GM12878 (cell line): ENCODE results near the gene RAPH1. TPM values are rescaled to one million over a fixed set of nuclear protein-coding genes. Genes with fewer than 3 reads are reported as not detected.
"Not testable (repeated sequence)": the region's sequence is repeated elsewhere in the genome, so short reads cannot be mapped to it uniquely, and the experiment has no call there.

Experiments used
- ATAC-seq: fragments of 200-7000 bp; cut with Tn5 transposase; 3 replicates; pipeline ENCODE4 v1.9.1; 2020; ENCODE audit warnings: mild to moderate bottlenecking, moderate library complexity
- BruUV-seq: library from RNA; stranded (reverse); fragments of 400-500 nt; replicated peaks from 2 replicates; lab custom pipeline; 2021; lab: Mats Ljungman, UMichigan
- CTCF ChIA-PET: fragments of 300-600 bp; sonication (Branson Sonifier 250); formaldehyde crosslinking; extraction: SDS; loops from one replicate; lab custom pipeline; 2021; ENCODE audit warnings: inconsistent platforms; lab: Yijun Ruan, JAX
- POLR2A ChIA-PET: fragments of 350-600 bp; formaldehyde crosslinking; extraction: SDS; loops from one replicate; lab custom pipeline; 2021; ENCODE audit warnings: inconsistent platforms; lab: Charles Lee
- RAD21 ChIA-PET: fragments of 300-600 bp; sonication (Branson Sonifier 250); formaldehyde crosslinking; loops from one replicate; lab custom pipeline; 2023; ENCODE audit warnings: antibody characterized with exemption; ENCODE audit not compliant: unreplicated experiment; lab: Charles Lee
- SMC1A ChIA-PET: fragments of 300-600 bp; sonication (Branson Sonifier 250); formaldehyde crosslinking; loops from one replicate; lab custom pipeline; 2023; ENCODE audit not compliant: unreplicated experiment, uncharacterized antibody; lab: Charles Lee
- DNase-seq: peaks from one replicate; pipeline ENCODE4 v3.0.0-alpha.2; 2011; ENCODE audit warnings: low read depth, low spot score
- FAIRE-seq: peaks from 3 replicates; lab custom pipeline; 2011; peaks lifted over from hg19 to GRCh38; lab: Jason Lieb, UNC
- H2AFZ ChIP-seq: 2 replicates; pipeline ENCODE4 v1.6.0; 2011; ENCODE audit warnings: low read depth, low read length, control low read depth; ENCODE audit not compliant: control insufficient read depth
- H3K27ac ChIP-seq: 2 replicates; pipeline ENCODE4 v1.5.1; 2011; ENCODE audit warnings: control low read depth; ENCODE audit not compliant: control insufficient read depth, insufficient read depth
- H3K27me3 ChIP-seq, 2 experiments: replicated peaks in 1 of 2; 2 replicates each; pipeline versions ENCODE4 v1.6.0 to v1.6.1; 2011; ENCODE audit warnings: low read length in 1 of 2; ENCODE audit not compliant: control insufficient read depth in 2 of 2, insufficient read depth in 2 of 2
- H3K36me3 ChIP-seq, 2 experiments: 2 replicates each; pipeline ENCODE4 v1.5.1; 2011; ENCODE audit warnings: low read length in 1 of 2; ENCODE audit not compliant: control insufficient read depth in 2 of 2, insufficient read depth in 2 of 2
- H3K4me1 ChIP-seq: 2 replicates; pipeline ENCODE4 v1.6.1; 2011; ENCODE audit warnings: mild to moderate bottlenecking, low read length, moderate library complexity, mixed read lengths; ENCODE audit not compliant: control insufficient read depth, insufficient read depth
- H3K4me2 ChIP-seq: 2 replicates; pipeline ENCODE4 v1.6.0; 2011; ENCODE audit warnings: control low read depth; ENCODE audit not compliant: control insufficient read depth, insufficient read depth
- H3K4me3 ChIP-seq: fragments of 200-600 bp; sonication (generic); 2 replicates; pipeline ENCODE4 v1.5.1; 2016
- H3K79me2 ChIP-seq: 2 replicates; pipeline ENCODE4 v1.6.0; 2011; ENCODE audit warnings: low read length; ENCODE audit not compliant: control insufficient read depth, insufficient read depth
- H3K9ac ChIP-seq: 2 replicates; pipeline ENCODE4 v1.8.0; 2011; ENCODE audit warnings: low read length, control low read depth, mixed read lengths; ENCODE audit not compliant: control insufficient read depth, insufficient read depth
- H3K9me3 ChIP-seq: replicated peaks from 3 replicates; pipeline ENCODE4 v1.5.1; 2011; ENCODE audit warnings: mild to moderate bottlenecking, low read length; ENCODE audit not compliant: control insufficient read depth, insufficient read depth
- H4K20me1 ChIP-seq: 2 replicates; pipeline ENCODE4 v1.6.0; 2011; ENCODE audit not compliant: control insufficient read depth, insufficient read depth
- ZNF592 ChIP-seq: fragments of 450-650 bp; IDR thresholded peaks from 2 replicates; pipeline ENCODE4 v1.6.1; 2017; ENCODE audit warnings: mild to moderate bottlenecking, moderate library complexity
- WGBS: methylation state at CpG from one replicate; pipeline ENCODE4 v1.1.6; 2016; ENCODE audit warnings: low lambda C conversion rate; ENCODE audit not compliant: insufficient replicate concordance, insufficient coverage; ENCODE audit errors: missing lambda C conversion rate; 5-methylcytosine and 5-hydroxymethylcytosine counted together
- in situ Hi-C: fragments of 300-500 bp; cut with MboI; formaldehyde crosslinking; loops from 9 replicates; pipeline ENCODE4 v1.14.3; 2018; ENCODE audit warnings: mixed read lengths
- intact Hi-C: fragments of 100-400 bp; cut with micrococcal nuclease; formaldehyde crosslinking; loops from one replicate; pipeline ENCODE4 v1.14.2; 2022; ENCODE audit not compliant: unreplicated experiment
- polyA plus RNA-seq, 11 experiments: library from polyadenylated mRNA; depleted of rRNA in 4 of 11; unstranded in 6 of 11; stranded (reverse) in 5 of 11; fragments of >200 nt; fragmentation: Nextera tagmentation in 4 of 11; fragmentation: Illumina TruSeq in 1 of 11; extraction: Ambion mirVana in 4 of 11; extraction: Trizol in 1 of 11; gene quantifications; 1 replicate in 1 of 11; 2 replicates in 10 of 11; pipeline versions ENCODE4 v1.2.1 to v1.2.3, GENCODE V29; 2011 to 2016; ENCODE audit warnings: inconsistent platforms in 2 of 11, missing spikeins in 2 of 11, low read depth in 1 of 11
- total RNA-seq, 4 experiments: library from RNA; depleted of rRNA in 3 of 4; stranded (reverse); fragments of >200 nt in 3 of 4; fragmentation: Illumina TruSeq in 1 of 4; extraction: Trizol in 1 of 4; gene quantifications; 2 replicates each; pipeline versions ENCODE4 v1.2.1 to v1.2.3, GENCODE V29; 2013 to 2021

The RAPH1 gene
- total and polyA plus RNA-seq, 10 of the 15 experiments (the other 5 are each of a cell fraction or from before 2014, with no cell fraction given) = 0.09 to 0.90 (median 0.21) TPM; not detected in 7

GRCh38 chr2:203527719-203528118, 7.4 kb downstream of the RAPH1 start (continued):
- no peak for TF ChIP-seq ZNF592

GRCh38 chr2:203513268-203513667, 21.8 kb downstream of the RAPH1 start:
- in situ Hi-C loops, DNase-seq, H4K20me1 ChIP-seq, H3K4me1 ChIP-seq, H3K9me3 ChIP-seq, H3K4me3 ChIP-seq, FAIRE-seq, H3K27ac ChIP-seq, RAD21 ChIA-PET, ATAC-seq, H2AFZ ChIP-seq, H3K9ac ChIP-seq, CTCF ChIA-PET, H3K4me2 ChIP-seq, POLR2A ChIA-PET, H3K27me3 ChIP-seq, intact Hi-C loops, H3K79me2 ChIP-seq, H3K36me3 ChIP-seq, BruUV-seq: not testable (repeated sequence)
- 60% methylated on average over 4 of the region's 9 CpGs for WGBS
- SMC1A ChIA-PET = interaction anchor here (0.6 kb wide), 1 partner anchor 271 kb away, joined by 3 read pairs; no protein-coding TSS in a partner anchor
